Fibroblast of gingiva (primary cell): ENCODE measurements around the gene LRFN3.
"Not testable (repeated sequence)": the region's sequence is repeated elsewhere in the genome, so short reads cannot be mapped to it uniquely, and the experiment has no call there.

Source experiments
- DNase-seq: peaks from one replicate; pipeline ENCODE4 v3.0.0-alpha.2; 2011; ENCODE audit warnings: low read depth

The LRFN3 gene

GRCh38 chr19:35935911-35936737 lies at the start of gene LRFN3:
Gene LRFN3 (plus strand): TSS chr19:35936374. CDS start chr19:35939426, 3,052 bp downstream.
- DNase-seq = peak; percentile 64

GRCh38 chr19:35887197-35887596 lies 49.0 kb upstream of the LRFN3 start:
- no peak for DNase-seq

- DNase-seq = no peak
These were observed 47.8 kb upstream of the LRFN3 start for GRCh38 chr19:35888398-35888797.

GRCh38 chr19:35889370-35890112 lies 46.6 kb upstream of the LRFN3 start:
- no peak for DNase-seq

GRCh38 chr19:35890113-35890650 lies 46.0 kb upstream of the LRFN3 start:
- DNase-seq = no peak

GRCh38 chr19:35891819-35892218 lies 44.4 kb upstream of the LRFN3 start:
- DNase-seq = not testable (repeated sequence)

- DNase-seq = no peak
These were observed 41.8 kb upstream of the LRFN3 start for GRCh38 chr19:35894342-35894741.

GRCh38 chr19:35895911-35896642 lies 40.1 kb upstream of the LRFN3 start:
- DNase-seq = no peak

GRCh38 chr19:35896643-35897040 lies 39.5 kb upstream of the LRFN3 start:
- no peak for DNase-seq

- no peak for DNase-seq
These were observed 38.3 kb upstream of the LRFN3 start for GRCh38 chr19:35897706-35898451.

GRCh38 chr19:35898499-35898809 lies 37.7 kb upstream of the LRFN3 start:
- no peak for DNase-seq

- peak; percentile 77 for DNase-seq
These were observed 36.5 kb upstream of the LRFN3 start for GRCh38 chr19:35899547-35900214.

- DNase-seq = peak; percentile 69
These were observed 35.0 kb upstream of the LRFN3 start for GRCh38 chr19:35901055-35901644.

- DNase-seq = peak; percentile 30
These were observed 34.1 kb upstream of the LRFN3 start, which contains the start of gene HCST for GRCh38 chr19:35901854-35902661. Gene HCST (plus strand): TSS chr19:35902529. CDS start chr19:35902594, 65 bp downstream.

GRCh38 chr19:35902870-35903475 lies 33.2 kb upstream of the LRFN3 start:
- no peak for DNase-seq

- peak; percentile 59 for DNase-seq
These were observed 32.5 kb upstream of the LRFN3 start for GRCh38 chr19:35903550-35904179.

GRCh38 chr19:35904311-35905068 lies 31.7 kb upstream of the LRFN3 start:
- no peak for DNase-seq

- DNase-seq = no peak
These were observed 30.9 kb upstream of the LRFN3 start for GRCh38 chr19:35905178-35905727.
